Stimulated activated CD8-positive, alpha-beta memory T cell treated with anti-CD3 and anti-CD28 coated beads, Interleukin-15, amount 100 ng/mL, for 48 hours (primary cell): Measurements from ENCODE around the gene MLLT10.
A peak's percentile ranks its signal among the peaks of the same experiment; 100 is the strongest.
"Not testable (repeated sequence)": the region's sequence is repeated elsewhere in the genome, so short reads cannot be mapped to it uniquely, and the experiment has no call there.

Source experiments
- DNase-seq, 2 donors: peaks; one replicate each; pipeline ENCODE4 v3.0.0-alpha.2; 2020; ENCODE audit warnings: low read depth in 2 of 2

MLLT10 gene

GRCh38 chr10:21581421-21581834 is 47.4 kb downstream of the MLLT10 start:
- DNase-seq, result peak; percentile 1 to 10

DNA sequence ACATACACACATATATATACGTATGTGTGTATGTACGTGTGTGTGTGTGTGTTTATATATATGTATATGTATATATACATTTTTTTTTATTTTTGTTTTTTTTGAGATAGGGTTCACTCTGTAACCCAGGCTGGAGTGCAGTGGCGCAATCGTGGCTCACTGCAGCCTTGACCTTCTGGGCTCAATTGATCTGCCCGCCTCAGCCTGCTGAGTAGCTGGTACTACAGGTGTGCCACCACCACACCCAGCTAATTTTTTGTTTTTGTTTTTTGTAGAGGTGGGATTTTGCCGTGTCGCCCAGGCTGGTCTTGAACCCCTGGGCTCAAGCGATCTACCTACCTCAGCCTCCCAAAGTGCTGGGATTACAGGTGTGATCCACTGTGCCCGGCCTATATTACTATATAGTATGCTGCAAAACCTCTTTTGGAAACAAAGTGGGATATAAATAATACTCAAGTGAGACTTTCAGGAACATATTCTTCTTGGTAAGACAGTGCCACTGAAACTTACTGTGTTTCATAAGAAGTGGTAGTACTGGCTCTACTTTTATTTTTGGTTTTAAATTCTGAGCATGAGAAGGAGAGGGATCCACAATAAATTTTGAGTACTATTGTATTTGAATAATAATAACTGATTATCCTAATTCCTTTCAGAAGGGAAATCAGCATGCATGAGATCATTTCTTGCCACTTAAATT is 51.0 kb downstream of the MLLT10 start:
- no peak for DNase-seq

DNA sequence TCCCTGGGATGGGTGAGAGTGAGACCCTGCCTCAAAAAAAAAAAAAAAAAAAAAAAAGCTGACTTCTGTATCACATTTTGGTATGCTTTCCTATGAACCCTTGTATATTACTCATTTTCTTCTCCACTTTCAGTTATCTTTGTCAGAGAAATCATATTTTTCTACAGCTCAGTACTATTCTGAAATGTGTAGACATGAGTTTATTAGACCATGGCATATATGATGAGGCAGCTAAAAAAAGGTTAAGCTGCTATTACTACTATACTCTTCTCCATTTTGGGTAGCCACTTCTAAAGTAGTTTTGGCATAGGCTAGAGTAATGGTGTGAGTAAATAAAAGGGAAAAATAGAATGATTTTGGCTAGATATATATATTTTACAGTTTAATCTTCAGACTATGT is 53.4 kb downstream of the MLLT10 start:
- DNase-seq, result no peak

- not testable (repeated sequence) for DNase-seq
These were observed 54.1 kb downstream of the MLLT10 start for GRCh38 chr10:21588159-21588558.

- no peak for DNase-seq
These were observed 60.0 kb downstream of the MLLT10 start for GRCh38 chr10:21593986-21594385.

GRCh38 chr10:21599582-21599981 is 65.5 kb downstream of the MLLT10 start:
- no peak for DNase-seq

DNA sequence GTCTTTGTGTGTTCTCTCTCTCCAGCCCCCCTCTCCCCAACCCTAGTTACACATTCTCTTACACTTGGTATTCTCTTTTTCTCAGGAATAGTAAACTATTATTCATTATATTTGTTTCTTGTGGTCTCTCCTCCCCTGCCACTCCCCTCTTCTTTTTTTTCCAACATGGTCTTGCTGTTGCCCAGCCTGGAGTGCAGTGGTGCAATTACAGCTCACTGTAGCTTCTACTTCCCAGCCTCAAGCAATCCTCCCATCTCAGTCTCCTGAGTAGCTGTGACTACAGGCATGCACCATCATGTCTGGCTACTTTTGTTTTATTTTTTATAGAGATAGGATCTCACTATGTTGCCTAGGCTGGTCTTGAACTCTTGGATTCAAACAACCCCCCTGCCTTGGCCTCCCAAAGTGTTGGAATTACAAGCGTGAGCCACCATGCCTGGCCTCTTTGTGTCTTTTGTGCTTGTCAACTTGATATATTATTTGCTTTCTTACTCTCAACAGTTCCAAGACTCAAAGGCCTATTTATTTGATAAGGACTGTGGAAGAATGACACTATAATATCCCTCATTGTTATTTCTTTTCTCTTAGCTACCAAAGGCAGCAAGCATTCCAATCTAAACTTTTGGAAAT is 66.9 kb downstream of the MLLT10 start:
- DNase-seq, result no peak

- DNase-seq, result no peak
These were observed 68.3 kb downstream of the MLLT10 start for GRCh38 chr10:21602313-21602712.

DNA sequence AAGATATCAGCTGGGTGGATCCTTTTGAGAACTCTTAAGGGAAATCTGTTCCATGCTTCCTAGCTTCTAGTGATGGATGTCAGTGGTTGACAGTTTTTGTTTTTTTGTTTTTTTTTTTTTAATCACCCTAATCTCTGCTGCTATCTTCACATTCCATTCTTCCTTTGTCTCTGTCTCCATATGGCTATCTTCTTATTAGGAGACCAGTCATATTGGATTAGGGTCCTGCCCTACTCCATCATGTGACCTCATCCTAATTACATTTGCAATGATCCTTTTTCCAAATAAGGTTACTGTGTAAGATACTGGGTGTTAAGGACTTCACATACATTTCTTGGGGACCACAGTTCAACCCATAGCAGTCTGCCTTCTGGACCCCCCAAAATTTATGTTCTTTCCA is 69.7 kb downstream of the MLLT10 start:
- no peak for DNase-seq

DNA sequence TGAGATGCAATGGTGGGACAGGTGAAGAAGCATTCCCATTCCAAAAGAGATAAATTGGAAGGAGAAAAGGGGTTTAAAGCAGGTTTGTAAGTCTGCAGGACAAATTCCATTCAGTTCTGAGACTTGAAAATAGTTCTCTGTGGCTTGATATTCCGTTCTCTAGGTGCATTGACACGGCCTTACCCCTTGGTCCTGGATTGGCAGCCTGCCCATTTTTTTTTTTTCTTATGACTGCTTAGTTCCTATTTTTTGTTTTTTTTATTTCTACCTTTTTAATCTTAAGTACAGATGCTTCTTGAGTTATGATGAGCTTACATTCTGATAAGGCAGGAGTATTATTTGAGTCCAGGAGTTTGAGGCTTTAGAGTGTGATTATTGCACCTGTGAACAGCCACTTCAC is 70.6 kb downstream of the MLLT10 start:
- no peak for DNase-seq

GRCh38 chr10:21607907-21608306 is 73.9 kb downstream of the MLLT10 start:
- no peak for DNase-seq

DNA sequence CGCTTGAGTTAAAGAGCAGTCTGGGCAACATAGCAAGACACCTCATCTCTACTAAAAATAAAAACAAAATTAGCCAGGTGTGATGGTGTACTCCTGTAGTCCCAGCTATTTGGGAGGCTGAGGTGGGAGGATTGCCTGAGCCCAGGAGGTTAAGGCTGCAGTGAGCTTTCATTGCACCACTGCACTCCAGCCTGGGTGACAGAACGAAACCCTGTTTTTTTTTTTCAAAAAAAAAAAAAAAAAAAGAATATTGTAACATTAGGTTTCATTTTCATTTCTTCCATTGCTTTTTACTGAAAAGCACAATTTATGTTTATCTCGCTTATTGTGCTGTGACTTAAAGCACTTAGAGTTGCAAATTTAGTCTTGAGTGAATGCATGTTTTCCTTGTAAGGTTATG is 80.0 kb downstream of the MLLT10 start:
- DNase-seq, result no peak

DNA sequence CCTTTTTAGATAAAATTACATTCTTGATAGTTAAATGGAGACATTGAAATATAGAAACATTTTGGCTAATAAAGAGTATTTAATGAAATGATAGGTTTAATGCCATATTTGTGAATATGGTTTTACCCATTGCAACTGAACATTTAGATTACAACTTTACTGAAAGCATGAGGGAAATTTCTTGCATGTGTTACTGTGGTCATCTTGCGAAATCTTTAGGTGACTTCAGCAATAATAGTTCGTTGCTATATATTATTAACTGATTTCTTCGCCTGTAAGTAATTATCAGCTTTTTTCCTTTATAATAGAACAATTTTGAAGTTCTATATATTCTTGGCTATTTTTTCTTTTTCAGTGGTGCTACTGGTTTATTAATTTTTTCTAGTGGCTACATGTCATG is 83.2 kb downstream of the MLLT10 start:
- DNase-seq, result no peak

DNA sequence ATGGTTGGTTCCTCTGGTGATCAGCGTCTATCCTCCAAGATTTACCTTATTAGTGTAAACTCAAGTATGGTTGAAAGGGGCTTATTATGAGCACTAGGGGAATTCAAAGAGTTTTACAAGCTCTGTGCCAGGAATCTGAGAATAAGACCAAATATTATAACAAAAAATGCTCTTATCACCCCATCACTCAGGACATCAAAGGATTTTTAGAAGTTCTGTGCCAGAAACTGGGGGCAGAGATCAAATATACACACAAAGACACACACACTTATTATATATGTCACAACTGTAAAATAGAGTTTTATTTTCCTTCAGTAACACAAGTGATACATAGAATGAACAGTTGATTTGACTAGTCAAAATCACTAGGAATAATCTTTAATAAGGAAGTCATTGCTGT is 89.3 kb downstream of the MLLT10 start:
- DNase-seq, result no peak

GRCh38 chr10:21624421-21624820 is 90.4 kb downstream of the MLLT10 start:
- DNase-seq, result not testable (repeated sequence)

DNA sequence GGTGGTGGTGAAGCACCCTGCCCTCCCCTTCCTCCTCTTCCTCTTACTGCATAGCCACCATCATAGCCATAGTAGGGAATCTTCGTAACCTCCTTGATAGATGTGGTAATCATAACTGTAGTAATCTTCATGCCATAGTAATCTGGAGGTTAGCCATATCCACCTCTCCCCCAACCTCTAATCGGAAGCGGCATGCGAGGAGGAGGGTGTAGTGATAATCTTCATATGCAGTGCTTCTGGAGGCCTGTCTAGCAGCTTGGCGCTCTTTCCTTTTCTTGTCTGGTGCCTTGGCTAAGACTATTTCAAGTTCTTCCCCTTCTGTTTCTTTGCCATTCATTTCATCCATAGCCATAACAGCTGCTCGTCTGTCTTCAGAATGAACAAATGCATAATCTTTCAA is 90.9 kb downstream of the MLLT10 start:
- DNase-seq, result no peak

- no peak for DNase-seq
These were observed 91.7 kb downstream of the MLLT10 start for GRCh38 chr10:21625623-21626229.

- DNase-seq, result no peak
These were observed 92.6 kb downstream of the MLLT10 start for GRCh38 chr10:21626457-21627161.

- no peak for DNase-seq
These were observed 93.3 kb downstream of the MLLT10 start for GRCh38 chr10:21627331-21627730.

GRCh38 chr10:21628023-21628422 is 94.0 kb downstream of the MLLT10 start:
- no peak for DNase-seq

DNA sequence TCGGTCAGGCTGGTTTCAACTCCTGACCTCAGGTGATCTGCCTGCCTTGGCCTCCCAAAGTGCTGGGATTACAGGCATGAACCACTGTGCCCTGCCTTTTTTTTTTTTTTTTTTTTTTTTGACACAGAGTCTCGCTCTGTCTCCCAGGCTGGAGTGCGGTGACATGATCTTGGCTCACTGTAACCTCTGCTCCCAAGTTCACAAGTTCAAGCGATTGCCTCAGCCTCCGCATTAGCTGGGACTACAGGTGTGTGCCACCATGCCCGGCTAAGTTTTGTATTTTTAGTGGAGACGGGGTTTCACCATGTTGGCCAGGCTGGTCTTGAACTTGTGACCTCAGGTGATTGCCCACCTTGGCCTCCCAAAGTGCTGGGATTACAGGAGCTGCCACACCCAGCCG is 94.6 kb downstream of the MLLT10 start:
- DNase-seq, result not testable (repeated sequence)

DNA sequence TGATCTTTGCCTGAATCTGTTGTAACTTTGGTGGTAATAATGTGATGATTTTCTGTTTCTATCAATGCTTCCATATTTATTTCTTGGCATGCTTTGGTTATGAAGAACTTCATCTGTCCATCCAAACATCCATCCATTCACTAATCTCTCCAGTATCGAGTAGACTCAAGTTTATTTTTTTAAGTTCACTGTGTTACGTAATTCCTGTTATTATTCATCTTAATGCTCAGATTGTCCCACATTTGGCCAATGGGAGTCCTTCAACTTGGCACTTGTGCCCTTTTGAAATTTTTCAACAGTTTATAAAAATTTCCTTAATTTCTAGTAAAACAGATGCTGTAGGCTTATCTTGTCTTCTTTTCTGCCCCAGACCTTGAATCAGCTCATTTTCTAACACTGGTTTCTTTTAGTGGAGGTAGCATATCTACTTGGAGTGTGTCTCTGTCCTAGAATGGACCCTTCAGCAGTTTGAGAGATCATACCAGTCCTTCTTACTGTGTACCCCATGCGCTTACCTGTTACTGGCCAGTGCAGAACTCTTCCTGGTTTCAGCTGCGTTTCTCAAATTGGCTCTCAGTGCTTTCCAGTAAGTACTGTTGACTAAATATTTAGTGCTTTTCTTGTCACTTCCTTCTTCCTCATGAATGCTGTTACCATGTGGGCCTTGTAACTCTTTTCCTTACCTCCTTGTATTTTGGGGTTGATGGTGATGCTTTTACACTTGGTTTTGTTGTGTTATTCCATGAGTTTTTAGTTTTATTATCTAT is 100.8 kb downstream of the MLLT10 start:
- DNase-seq, result no peak
